K562 (cell line): ENCODE results near the gene LAMB1. TPM values are rescaled to one million over a fixed set of nuclear protein-coding genes. Genes with fewer than 3 reads are reported as not detected.

Experiments
- ASH1L ChIP-seq: fragments of 450-650 bp; IDR thresholded peaks from 2 replicates; pipeline ENCODE4 v1.6.1; 2018; ENCODE audit warnings: borderline replicate concordance, mild to moderate bottlenecking, low read depth; ENCODE audit not compliant: partially characterized antibody
- ATF6 ChIP-seq: sonication (generic); formaldehyde crosslinking; IDR thresholded peaks from 2 replicates; pipeline ENCODE4 v1.4.0; 2020; ENCODE audit warnings: mild to moderate bottlenecking, missing genetic modification reagents
- CBX8 ChIP-seq: fragments of 200-600 bp; sonication (generic); IDR thresholded peaks from 2 replicates; pipeline ENCODE4 v1.6.1; 2012; ENCODE audit warnings: borderline replicate concordance, mixed run types, low read depth, mild to moderate bottlenecking, moderate library complexity, mixed read lengths, low read length, control low read depth, inconsistent platforms; ENCODE audit not compliant: poor library complexity, severe bottlenecking; ENCODE audit errors: extremely low read depth
- DDX20 ChIP-seq: fragments of 450-650 bp; IDR thresholded peaks from 2 replicates; pipeline ENCODE4 v1.6.1; 2016; ENCODE audit warnings: missing genetic modification characterization, low read depth, mild to moderate bottlenecking, missing compliant biosample characterization, moderate library complexity
- ELF1 ChIP-seq: fragments of 200-800 bp; sonication (Bioruptor generic); IDR thresholded peaks from 2 replicates; pipeline ENCODE4 v1.6.1; 2016; ENCODE audit warnings: missing genetic modification characterization, missing compliant biosample characterization
- ELF4 ChIP-seq: fragments of 450-650 bp; formaldehyde crosslinking; IDR thresholded peaks from 2 replicates; pipeline ENCODE4 v1.4.0; 2022; ENCODE audit warnings: missing genetic modification characterization
- HOXB6 ChIP-seq: fragments of 250-450 bp; sonication (Bioruptor Pico); IDR thresholded peaks from 2 replicates; pipeline ENCODE4 v1.5.1; 2022; ENCODE audit warnings: mild to moderate bottlenecking, borderline replicate concordance
- KAT8 ChIP-seq: fragments of 450-650 bp; IDR thresholded peaks from 2 replicates; pipeline ENCODE4 v1.6.1; 2016; ENCODE audit warnings: low read depth, mild to moderate bottlenecking
- NELFE ChIP-seq: IDR thresholded peaks from 2 replicates; pipeline ENCODE4 v1.6.1; 2011; ENCODE audit warnings: mild to moderate bottlenecking; ENCODE audit not compliant: insufficient read depth, insufficient read length
- PML ChIP-seq: IDR thresholded peaks from 2 replicates; pipeline ENCODE4 v1.6.1; 2012; ENCODE audit warnings: low read length, inconsistent platforms
- RREB1 ChIP-seq: fragments of 250-450 bp; sonication (Bioruptor Pico); IDR thresholded peaks from 2 replicates; pipeline ENCODE4 v1.4.0; 2020
- ZBTB33 ChIP-seq: sonication (generic); formaldehyde crosslinking; IDR thresholded peaks from 2 replicates; pipeline ENCODE4 v1.8.1; 2023; ENCODE audit warnings: mild to moderate bottlenecking, missing genetic modification reagents
- ZNF717 ChIP-seq: fragments of 250-450 bp; sonication (Bioruptor Pico); IDR thresholded peaks from 2 replicates; pipeline ENCODE4 v1.5.0; 2021
- polyA plus RNA-seq, 8 experiments: library from polyadenylated mRNA; depleted of rRNA in 4 of 8; stranded (reverse) in 5 of 8; unstranded in 3 of 8; fragments of >200 nt; fragmentation: Nextera tagmentation in 2 of 8; fragmentation: Illumina TruSeq in 1 of 8; extraction: Ambion mirVana in 2 of 8; extraction: Trizol in 1 of 8; gene quantifications; 2 replicates each; pipeline versions ENCODE4 v1.2.1 to v1.2.3, GENCODE V29; 2011 to 2014; ENCODE audit warnings: inconsistent platforms in 1 of 8, missing spikeins in 1 of 8
- total RNA-seq, 7 experiments: library from RNA; depleted of rRNA in 6 of 7; stranded (reverse); fragments of >200 nt in 6 of 7; fragmentation: Illumina TruSeq in 2 of 7; extraction: Trizol in 2 of 7; gene quantifications; 2 replicates each; pipeline versions ENCODE4 v1.2.1 to v1.2.3, GENCODE V29; 2011 to 2021; ENCODE audit warnings: low replicate concordance in 1 of 7

Gene LAMB1
- total and polyA plus RNA-seq, 9 of the 15 experiments (the other 6 are each of a cell fraction or from before 2014, with no cell fraction given), result 6.0 to 17.7 (median 12.3) TPM

GRCh38 chr7:107890493-107890961, 112.4 kb downstream of the LAMB1 start (continued):
- TF ChIP-seq RREB1 (CRISPR knock-in tag) (no peak), HOXB6 (CRISPR knock-in tag) (no peak), ELF4 (0 out of 2 replicates have a peak, but pooled peaks have one; percentile 30), KAT8 (0 out of 2 replicates have a peak, but pooled peaks have one; percentile 13), DDX20 (tag) (no peak), CBX8 (no peak), ELF1 (peak; percentile 11; the same call in 1 of the 2 replicates), PML (no peak), ASH1L (no peak), ZNF717 (CRISPR knock-in tag) (no peak), ZBTB33 (CRISPR knock-in tag) (no peak), ATF6 (no peak), NELFE (no peak)
